ENCODE results near the gene DLGAP1.
"Not testable (repeated sequence)": the region's sequence is repeated elsewhere in the genome, so short reads cannot be mapped to it uniquely, and the experiment has no call there.

The DLGAP1 gene

DNA sequence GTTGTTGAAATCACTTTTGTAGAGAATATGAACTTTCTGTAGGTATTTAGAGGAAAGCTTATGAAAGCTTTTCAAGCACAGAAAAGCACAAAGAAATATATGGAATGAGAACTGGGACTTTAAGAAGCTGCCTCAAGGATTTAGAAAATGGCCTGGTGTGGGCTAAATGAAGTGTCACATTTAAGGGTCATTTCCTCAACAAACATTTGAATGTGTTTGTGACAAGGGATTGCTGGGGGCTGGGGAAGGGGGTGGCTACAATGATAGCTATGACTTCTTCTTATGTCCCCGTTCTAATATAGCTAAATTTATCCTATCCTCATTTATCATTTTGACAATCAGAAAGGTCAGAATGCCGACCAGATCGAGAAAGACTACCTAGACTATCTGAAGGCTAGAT, 69.2 kb downstream of the DLGAP1 start:
- DNase-seq (ENCODE audit: low spot score): no peak

GRCh38 chr18:4384932-4385331, 70.2 kb downstream of the DLGAP1 start:
- DNase-seq (ENCODE audit: low spot score): peak; percentile 43

- DNase-seq (ENCODE audit: low spot score): no peak
Measured at GRCh38 chr18:4374564-4374963, 80.5 kb downstream of the DLGAP1 start.

GRCh38 chr18:4369705-4370104, 85.4 kb downstream of the DLGAP1 start:
- DNase-seq (ENCODE audit: low spot score): no peak

GRCh38 chr18:4360221-4360715, 94.8 kb downstream of the DLGAP1 start:
- DNase-seq (ENCODE audit: low spot score): no peak

GRCh38 chr18:4358618-4359017, 96.5 kb downstream of the DLGAP1 start:
- no peak for DNase-seq (ENCODE audit: low spot score)

DNA sequence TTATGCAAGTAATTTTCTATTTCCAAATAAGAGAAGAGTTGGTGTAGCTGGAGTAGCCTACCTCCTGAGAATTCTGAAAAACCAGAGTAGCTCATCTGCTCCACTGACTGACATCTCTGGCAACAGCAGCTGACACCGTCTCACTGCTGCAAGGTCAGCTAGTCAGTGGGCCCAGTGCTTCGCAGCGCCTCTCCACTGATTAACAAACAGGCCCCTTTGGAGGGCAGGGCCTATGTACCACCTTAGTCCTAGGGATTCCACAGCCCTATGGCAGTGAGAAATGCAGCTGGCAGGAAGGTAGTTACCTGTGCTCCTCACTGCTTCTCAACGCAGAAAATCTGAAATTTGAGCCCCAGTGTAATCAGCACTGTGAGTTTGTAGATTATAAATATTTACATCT, 97.5 kb downstream of the DLGAP1 start:
- DNase-seq (ENCODE audit: low spot score): no peak

DNA sequence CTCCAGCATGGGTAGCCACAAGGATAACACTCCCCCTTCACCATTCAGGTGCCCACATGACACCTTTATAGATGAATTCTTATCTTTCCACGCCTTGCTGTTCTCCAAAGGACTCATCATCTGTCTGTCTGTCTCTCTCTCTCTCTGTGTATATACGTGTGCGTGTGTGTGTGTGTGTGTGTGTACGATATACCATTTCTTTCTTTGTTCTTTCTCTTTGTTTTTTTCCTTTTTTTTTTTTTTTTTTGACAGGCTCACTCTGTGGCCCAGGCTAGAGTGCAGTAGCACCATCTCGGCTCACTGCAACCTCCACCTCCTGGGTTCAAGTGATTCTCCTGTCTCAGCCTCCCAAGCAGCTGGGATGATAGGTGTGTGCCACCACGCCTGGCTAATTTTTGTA, 98.2 kb downstream of the DLGAP1 start:
- DNase-seq (ENCODE audit: low spot score): no peak

DNA sequence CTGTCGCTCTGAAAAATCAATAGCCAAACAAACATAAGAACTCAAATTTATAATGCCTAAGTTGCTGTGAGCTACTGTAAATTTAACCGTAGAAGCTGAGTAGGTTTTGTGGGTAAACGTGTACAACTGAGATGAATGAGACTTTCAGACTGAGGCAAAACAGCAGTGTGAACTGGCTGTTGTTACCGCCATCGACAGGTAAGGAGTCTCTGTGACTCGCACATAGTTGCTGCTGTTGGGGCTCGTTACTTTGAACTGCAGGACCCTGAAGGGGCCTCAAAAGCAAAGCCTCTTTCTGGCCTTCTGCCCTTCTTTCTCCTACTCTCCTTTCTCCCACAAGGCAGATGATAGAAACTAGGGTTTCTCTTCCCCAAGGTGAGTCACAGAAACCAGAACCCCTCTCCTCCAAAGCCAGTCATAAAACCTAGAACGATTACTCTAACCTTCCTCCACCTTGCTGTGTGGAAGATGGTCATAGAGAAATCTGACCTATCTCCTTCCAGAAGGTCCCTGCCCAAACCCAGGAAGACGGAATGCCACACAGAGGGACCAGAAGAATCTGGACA, 101.2 kb downstream of the DLGAP1 start:
- no peak for DNase-seq (ENCODE audit: low spot score)

GRCh38 chr18:4352746-4353551, 102.2 kb downstream of the DLGAP1 start:
- DNase-seq (ENCODE audit: low spot score): no peak

- no peak for DNase-seq (ENCODE audit: low spot score)
Measured at GRCh38 chr18:4351005-4351404, 104.1 kb downstream of the DLGAP1 start.

DNA sequence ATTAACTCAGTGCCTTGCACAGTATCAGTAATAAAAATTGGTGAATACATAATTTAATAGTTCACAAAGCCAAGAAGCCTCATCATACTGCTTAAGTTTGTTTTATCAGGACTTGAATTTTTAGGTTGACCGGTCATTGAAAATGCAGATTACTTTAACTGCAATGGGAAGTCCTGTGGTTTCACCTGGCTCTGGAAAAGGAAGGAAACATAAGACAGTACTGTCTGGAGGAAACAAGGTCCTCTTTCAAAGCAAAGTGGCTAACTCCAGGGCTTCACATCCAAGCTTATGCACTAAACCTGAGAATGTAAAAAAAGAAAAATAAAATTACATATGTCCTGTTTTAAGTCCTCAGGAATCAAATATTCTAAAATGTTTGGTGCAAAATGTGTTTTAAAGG, 119.7 kb downstream of the DLGAP1 start:
- DNase-seq (ENCODE audit: low spot score): no peak

DNA sequence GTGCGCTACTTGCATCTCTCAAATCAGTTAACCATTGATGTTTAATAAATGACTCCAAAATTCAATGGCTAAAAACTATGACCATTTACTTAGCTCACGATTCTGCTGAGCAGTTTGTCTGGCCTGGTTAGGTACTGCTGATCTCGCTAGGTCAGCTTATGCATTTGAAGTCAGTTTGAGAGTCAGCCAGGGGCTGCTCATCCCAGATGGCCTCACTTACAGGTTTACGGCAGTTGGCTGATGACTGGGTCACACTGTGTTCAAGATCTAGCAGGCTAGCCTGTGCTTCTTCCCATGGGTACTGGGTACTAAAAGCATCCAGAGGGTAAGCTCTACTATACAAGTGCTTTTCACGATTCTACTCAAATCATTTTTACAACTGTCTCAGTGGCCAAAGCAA, 122.1 kb downstream of the DLGAP1 start:
- no peak for DNase-seq (ENCODE audit: low spot score)

DNA sequence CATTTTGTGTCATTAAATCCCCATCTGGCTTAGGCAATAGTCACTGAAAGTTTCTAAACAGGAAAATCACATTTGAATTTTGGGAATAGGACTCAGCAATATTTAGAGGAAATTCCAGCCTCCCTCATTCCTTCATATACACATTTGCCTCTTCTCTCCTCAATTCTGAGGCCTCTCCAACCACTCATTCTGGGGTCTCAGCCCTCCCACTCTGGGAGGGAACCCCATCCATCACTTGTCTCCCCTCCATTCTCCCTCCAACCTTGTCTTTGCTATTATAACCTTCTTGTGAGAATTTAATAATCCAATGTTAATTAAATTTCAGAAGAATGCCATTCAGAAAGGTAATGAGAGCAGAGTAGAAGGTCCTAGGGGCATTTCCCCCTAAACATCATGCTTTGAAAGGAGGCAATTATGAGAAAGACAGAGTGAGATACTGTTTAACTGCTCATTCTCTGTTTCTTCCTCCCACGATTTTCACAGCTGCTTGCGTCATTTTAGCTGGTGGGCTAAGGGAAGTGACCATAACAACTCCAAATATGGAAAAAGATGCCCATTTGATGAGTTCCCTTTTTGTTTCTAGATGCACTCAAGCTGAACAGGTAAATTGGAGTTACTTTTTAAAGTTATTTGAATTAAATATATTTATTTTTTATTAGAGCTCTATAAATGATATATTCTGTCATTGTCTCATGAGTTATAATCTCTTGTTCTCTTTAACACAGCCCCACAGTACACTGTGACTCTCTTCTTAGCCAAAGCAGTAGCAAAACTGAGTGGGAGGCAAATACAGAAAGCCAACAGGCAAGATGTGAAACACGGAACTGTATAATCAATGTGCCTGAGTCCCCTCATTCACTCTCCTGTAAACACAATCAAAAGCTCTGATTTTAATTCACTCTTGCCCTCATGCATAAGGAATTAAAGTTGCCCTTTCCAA, 135.1 kb downstream of the DLGAP1 start:
- no peak for DNase-seq (ENCODE audit: low spot score)

- no peak for DNase-seq (ENCODE audit: low spot score)
Measured at GRCh38 chr18:4318311-4318710, 136.8 kb downstream of the DLGAP1 start.

- not testable (repeated sequence) for DNase-seq (ENCODE audit: low spot score)
Measured at GRCh38 chr18:4311945-4312344, 143.2 kb downstream of the DLGAP1 start.

- no peak for DNase-seq (ENCODE audit: low spot score)
Measured at GRCh38 chr18:4311136-4311535, 144.0 kb downstream of the DLGAP1 start.

DNA sequence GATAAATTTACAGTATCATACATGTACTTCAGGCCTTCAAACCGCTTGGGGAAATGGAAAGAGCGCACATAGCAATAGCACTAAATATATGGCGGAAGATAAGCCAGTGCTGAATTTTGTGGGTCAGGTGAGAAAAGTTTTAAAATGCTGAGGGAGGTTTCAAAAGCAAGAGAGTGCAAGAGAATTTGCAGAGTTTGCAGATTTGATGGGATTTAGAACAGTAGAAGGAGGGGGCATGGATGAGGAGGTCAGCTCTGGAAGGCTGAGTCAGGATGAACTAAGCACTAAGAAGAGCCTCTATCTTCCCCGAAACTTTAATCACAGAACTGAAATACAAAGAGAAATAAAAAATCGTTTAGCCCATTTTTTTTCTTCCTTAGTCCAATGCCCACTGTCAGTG, 145.9 kb downstream of the DLGAP1 start:
- DNase-seq (ENCODE audit: low spot score): no peak

DNA sequence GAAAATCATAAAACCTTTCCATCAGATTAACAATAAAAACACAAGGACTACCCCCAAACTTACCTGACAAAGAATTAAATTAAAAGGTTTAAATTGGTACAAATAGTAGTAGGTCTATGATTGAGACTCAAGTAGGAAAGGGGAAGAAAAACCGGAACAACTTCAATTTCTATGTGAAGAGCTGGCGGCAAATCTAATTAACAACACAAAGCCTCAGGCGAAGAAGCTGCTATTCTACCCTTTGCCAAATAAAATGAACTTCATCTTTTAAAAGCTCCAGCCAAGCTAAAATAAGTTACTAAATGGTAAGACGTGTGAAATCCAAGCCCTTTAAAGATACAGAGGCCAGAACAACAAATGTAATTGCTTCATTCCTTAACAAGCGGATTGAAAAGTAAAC, 146.5 kb downstream of the DLGAP1 start:
- DNase-seq (ENCODE audit: low spot score): no peak

GRCh38 chr18:4299395-4299794, 155.7 kb downstream of the DLGAP1 start:
- no peak for DNase-seq (ENCODE audit: low spot score)

GRCh38 chr18:4293337-4293736, 161.8 kb downstream of the DLGAP1 start:
- DNase-seq (ENCODE audit: low spot score): no peak

DNA sequence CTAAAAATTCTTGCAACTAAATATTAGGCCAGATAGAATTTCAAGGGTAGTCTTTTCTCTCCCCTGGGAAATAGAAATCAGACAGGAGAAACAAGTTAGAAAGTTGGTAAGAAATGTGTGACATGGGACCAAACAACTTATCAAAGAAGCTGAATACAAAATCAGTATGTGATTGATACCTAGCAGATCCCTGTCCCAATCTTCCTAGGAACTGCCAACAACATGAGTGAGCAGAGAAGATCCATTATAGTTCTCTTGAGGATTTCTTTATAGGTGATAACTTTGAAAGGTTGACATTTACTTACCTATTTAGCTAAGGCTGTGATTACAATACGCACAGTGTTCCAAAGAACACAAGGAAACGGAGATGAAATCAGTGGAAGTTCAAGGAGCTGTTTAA, 162.4 kb downstream of the DLGAP1 start:
- DNase-seq (ENCODE audit: low spot score): no peak

- DNase-seq (ENCODE audit: low spot score): not testable (repeated sequence)
Measured at GRCh38 chr18:4287340-4287739, 167.8 kb downstream of the DLGAP1 start.
